NCI-H510A (cell line): ENCODE measurements around the gene CFAP61.

Experiments used
- DNase-seq: peaks from one replicate; lab custom pipeline; 2025; lab: John Stamatoyannopoulos, UW

CFAP61 gene

GRCh38 chr20:20364593-20365479 is 312.5 kb downstream of the CFAP61 start:
- DNase-seq, result peak; percentile 34

GRCh38 chr20:20365480-20366161 is 313.3 kb downstream of the CFAP61 start:
- DNase-seq, result no peak

GRCh38 chr20:20366551-20366875 is 314.2 kb downstream of the CFAP61 start:
- peak; percentile 92 for DNase-seq

DNA sequence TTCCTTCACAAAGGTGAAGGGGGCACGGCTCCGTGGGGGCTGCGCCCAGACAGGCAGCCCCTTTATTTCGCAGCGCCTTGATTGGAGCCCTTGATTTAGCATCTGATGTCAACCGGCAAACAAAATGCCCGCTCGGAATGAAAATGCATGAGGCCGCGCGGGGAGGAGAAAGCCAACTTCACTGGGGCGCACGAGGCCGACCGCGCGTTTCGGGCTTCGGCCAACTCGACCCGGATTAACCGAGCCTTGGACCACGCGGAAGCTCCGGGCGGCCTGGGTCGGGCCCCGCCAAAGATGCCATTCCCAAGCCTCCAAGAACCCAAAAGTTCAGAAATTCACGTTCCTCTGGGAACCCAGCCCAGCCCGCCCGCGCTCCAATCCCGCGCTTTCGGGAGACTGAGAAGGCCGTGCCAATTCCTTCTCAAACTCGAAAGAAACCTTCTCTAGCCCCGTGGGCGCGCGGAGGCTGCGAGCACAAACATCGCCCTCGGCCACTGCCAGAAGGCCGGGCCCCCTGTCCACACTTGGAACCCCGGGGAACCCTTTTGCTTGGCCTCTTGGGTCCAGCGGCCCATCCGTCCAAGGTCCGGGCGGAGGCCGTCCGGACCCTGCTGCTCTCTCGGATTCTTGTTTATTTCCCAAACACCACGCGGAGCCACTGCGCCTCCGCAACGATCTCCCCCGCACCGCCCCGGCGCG is 314.7 kb downstream of the CFAP61 start:
- DNase-seq, result peak; percentile 70

DNA sequence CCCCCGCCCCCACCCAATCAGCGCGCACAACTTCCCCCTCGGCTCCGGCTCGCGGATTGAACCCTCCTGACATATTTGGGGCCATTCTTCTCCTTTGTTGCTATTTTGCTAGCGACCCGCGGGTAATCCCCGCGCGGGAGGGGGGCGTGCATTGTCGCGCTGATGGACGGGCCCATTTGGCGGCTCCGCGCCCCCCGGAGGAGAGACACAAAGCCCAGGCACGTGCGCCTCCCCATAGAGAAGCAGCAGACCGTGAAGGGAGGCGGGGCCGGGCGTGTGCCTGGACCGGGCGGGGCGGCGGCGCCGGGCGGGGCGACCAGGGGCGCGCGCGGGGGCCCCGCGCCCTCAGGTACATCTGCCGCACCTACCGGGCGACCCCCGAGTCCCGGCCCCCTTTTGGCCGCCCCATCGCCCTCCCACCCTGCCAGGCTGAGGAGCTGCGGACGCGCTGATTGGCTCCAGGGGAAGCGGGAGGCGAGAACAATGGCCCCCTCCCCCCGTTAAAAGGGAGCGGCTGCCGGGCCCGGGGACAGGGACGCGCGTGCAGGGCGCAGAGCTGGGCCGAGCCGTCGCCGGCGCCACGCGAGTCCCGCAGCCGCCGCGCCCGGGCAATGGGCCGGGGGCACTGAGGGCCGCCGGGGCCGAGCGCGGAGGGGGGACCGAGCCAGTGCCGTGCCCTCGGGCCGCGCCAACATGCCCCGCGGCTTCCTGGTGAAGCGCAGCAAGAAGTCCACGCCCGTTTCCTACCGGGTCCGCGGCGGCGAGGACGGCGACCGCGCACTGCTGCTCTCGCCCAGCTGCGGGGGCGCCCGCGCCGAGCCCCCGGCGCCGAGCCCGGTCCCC is 315.5 kb downstream of the CFAP61 start, which contains the start of gene INSM1:
Gene INSM1, plus strand, starts transcription at position 530 of the 843 bp plus-strand sequence. Its CDS starts 164 bp downstream, at position 694.
- DNase-seq, result peak; percentile 98

- peak; percentile 30 for DNase-seq
These were observed 316.3 kb downstream of the CFAP61 start for GRCh38 chr20:20368418-20369249.

GRCh38 chr20:20369250-20370093 is 317.1 kb downstream of the CFAP61 start:
- peak; percentile 50 for DNase-seq

- DNase-seq, result no peak
These were observed 317.8 kb downstream of the CFAP61 start for GRCh38 chr20:20370094-20370575.

GRCh38 chr20:20371083-20371482 is 318.8 kb downstream of the CFAP61 start:
- no peak for DNase-seq

- DNase-seq, result no peak
These were observed 319.3 kb downstream of the CFAP61 start for GRCh38 chr20:20371681-20372080.

DNA sequence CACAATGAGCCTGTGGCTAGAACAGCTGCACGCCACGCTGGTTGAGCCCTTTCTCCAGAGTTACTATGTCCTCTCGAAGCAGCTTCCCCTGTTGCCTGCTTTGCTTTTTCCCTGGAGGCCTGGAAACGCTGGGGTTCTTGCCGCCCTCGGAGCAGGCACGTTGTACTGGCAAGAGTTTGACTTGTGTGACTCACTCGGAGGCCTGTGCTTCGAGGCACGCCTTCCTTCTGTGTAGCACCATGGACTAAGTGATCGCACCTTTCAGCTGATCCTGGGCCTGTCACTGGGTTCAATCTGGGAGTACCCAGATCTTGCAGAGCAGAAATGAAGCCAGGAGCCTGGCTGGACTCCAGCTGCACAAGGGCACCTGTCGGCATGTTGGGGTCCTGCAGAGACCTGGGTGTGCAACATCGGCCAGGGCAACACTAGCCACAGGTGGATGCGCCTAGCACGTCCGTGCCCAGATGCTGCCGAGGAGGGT is 320.8 kb downstream of the CFAP61 start:
- peak; percentile 31 for DNase-seq

GRCh38 chr20:20375862-20376261 is 323.5 kb downstream of the CFAP61 start:
- DNase-seq, result peak; percentile 93

DNA sequence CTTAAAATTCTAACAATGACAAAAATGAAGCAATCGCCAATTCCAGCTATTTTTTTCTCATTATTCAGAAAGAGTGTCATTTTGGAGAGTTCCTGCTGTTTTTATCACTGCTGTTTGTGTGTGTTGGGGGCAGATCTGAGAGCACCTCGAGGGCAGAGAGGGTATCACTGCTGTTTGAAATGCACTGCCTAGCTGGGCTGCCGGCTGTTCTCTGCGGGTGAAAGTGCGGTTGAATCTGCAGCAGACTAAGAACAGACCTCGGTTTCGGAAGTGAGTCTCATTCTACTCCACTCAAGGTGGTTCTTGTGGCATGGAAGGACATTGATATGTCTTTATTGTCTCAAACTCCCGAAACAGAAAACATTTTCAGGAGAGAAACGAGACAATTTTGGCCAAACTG is 333.9 kb downstream of the CFAP61 start:
- no peak for DNase-seq

DNA sequence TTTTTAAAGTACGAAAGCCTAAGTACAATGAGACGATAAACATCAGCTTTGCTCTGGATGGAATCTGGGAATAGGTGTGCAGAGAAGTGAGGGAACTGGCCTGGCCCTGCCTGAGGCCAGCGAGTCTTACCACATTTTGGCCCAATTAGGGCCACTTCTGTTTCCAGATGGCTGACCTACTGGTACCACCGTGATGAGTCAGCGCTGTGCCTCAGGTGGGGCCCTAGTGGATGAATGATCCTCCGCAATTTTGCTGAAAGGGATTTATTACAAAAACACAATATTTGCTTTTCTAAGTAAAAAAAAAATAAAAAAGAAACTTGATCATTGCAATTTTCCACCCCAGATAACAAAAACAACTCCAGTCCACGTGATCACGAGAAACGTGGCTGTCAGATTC is 338.1 kb downstream of the CFAP61 start:
- DNase-seq, result no peak

DNA sequence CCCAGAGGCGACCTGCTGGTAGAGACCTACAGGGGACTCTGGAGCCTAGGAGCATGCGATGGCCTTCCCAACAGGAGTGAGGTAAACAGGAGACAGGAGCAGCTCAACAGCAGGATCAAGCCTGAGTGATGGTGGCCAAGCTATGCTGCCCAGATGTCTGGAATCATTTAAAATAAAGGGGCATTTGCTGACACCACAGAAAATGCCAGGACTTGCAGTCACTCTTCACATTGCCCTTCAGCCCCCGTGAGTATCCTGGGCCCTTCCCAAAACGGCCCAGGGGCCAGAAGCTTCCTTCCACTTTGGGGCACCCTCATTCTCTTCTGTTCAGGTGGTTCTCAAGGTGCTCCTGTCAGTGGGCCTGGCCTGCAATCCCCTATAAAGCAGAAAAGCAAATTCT is 338.8 kb downstream of the CFAP61 start:
- DNase-seq, result no peak

GRCh38 chr20:20391766-20392165 is 339.4 kb downstream of the CFAP61 start:
- DNase-seq, result no peak

DNA sequence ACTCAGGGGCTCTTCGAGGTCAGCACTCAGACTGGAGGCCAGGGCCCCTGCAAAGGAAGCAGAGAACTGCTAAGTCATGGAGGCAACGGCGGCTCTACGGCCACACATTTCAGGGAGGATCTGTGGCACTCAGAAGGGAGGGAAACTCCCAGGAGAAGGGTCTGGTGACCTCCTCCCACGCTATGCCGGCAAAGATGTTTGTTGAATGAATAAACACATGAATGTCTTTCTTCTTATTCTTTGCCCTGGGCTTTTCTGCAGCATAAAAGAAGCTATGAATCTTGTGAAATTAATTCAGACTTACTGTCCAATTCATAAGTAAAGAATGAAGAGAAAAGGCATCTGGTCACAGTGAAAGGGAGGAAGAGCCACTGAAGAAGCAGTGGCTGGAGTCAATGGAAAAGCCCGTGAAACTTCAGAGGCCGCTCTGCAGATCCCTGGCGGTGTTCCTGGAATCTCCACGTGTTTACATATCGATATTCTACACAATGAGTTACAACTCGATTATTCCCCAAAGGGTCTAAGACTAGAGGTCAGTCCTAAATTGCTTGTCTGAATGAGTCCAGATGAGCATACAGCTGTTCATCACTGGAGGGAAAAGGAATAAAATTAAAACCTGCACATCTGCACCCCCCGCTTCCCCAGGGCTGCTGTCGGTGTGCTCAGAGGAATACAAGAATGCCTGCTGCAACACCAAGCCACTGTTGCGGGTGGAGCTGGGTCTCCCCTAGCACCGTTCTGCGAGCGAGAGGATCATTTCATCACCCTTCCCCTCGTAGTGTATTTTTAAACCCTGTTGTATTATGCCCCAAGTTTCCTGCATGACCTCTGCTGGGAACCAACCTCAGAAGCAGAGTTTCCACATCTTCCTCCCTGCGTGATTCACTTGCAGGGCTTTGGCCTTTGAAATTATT is 341.1 kb downstream of the CFAP61 start:
- DNase-seq, result no peak

DNA sequence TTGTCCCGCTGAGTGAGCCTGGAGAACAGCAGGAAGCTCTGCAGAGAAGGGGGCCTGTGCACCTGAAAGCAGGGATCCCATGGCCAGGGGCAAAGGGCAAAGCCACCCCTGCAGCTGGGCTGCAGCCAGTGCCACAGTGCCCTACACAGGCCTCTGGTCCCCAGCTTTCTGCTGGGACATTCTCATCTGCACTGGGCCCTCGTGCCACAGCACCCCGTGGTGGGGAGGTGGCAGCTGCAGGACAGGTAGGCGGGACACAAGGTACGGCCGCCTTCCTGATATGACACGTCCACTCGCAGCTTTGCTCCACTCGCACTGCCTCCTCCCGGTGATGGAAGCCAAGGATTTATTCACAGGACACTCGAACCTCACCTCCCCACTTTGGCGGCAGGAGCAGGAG is 342.8 kb downstream of the CFAP61 start:
- DNase-seq, result no peak
